Hepatic stellate cell (primary cell): ENCODE results near the gene TDRKH.
"Not testable (repeated sequence)": the region's sequence is repeated elsewhere in the genome, so short reads cannot be mapped to it uniquely, and the experiment has no call there.

Experiments used
- DNase-seq: peaks from one replicate; pipeline ENCODE4 v3.0.0; 2011; ENCODE audit warnings: low spot score

The TDRKH gene

GRCh38 chr1:151801846-151802245 lies 11.5 kb upstream of the TDRKH start:
- DNase-seq: no peak

- no peak for DNase-seq
Measured at GRCh38 chr1:151801310-151801820, 11.1 kb upstream of the TDRKH start.

GRCh38 chr1:151800830-151801229 lies 10.5 kb upstream of the TDRKH start:
- DNase-seq: no peak

- DNase-seq: no peak
Measured at GRCh38 chr1:151799179-151800022, 9.1 kb upstream of the TDRKH start.

GRCh38 chr1:151798571-151798970 lies 8.3 kb upstream of the TDRKH start:
- no peak for DNase-seq

- DNase-seq: no peak
Measured at GRCh38 chr1:151790940-151791651, 796 bp upstream of the TDRKH start.

- no peak for DNase-seq
Measured at GRCh38 chr1:151787689-151788088, 2.6 kb downstream of the TDRKH start.

- DNase-seq: no peak
Measured at GRCh38 chr1:151783796-151784195, 6.5 kb downstream of the TDRKH start.

- no peak for DNase-seq
Measured at GRCh38 chr1:151782741-151783140, 7.6 kb downstream of the TDRKH start.

- DNase-seq: not testable (repeated sequence)
Measured at GRCh38 chr1:151782026-151782425, 8.3 kb downstream of the TDRKH start.

- DNase-seq: not testable (repeated sequence)
Measured at GRCh38 chr1:151780736-151781135, 9.6 kb downstream of the TDRKH start.

GRCh38 chr1:151779852-151780251 lies 10.4 kb downstream of the TDRKH start:
- no peak for DNase-seq

- no peak for DNase-seq
Measured at GRCh38 chr1:151777317-151777716, 13.0 kb downstream of the TDRKH start.

- no peak for DNase-seq
Measured at GRCh38 chr1:151776665-151777062, 13.6 kb downstream of the TDRKH start.

GRCh38 chr1:151775894-151776664 lies 14.2 kb downstream of the TDRKH start:
- DNase-seq: no peak

- DNase-seq: no peak
Measured at GRCh38 chr1:151774256-151774922, 15.9 kb downstream of the TDRKH start.

- no peak for DNase-seq
Measured at GRCh38 chr1:151773702-151774101, 16.6 kb downstream of the TDRKH start.

- DNase-seq: not testable (repeated sequence)
Measured at GRCh38 chr1:151769270-151769669, 21.0 kb downstream of the TDRKH start.

GRCh38 chr1:151768351-151769066 lies 21.8 kb downstream of the TDRKH start:
- DNase-seq: not testable (repeated sequence)

GRCh38 chr1:151763990-151764389 lies 26.3 kb downstream of the TDRKH start:
- DNase-seq: no peak
